Measurements from ENCODE around the gene ENKD1.
A peak's percentile ranks its signal among the peaks of the same experiment; 100 is the strongest.

ENKD1 gene

DNA sequence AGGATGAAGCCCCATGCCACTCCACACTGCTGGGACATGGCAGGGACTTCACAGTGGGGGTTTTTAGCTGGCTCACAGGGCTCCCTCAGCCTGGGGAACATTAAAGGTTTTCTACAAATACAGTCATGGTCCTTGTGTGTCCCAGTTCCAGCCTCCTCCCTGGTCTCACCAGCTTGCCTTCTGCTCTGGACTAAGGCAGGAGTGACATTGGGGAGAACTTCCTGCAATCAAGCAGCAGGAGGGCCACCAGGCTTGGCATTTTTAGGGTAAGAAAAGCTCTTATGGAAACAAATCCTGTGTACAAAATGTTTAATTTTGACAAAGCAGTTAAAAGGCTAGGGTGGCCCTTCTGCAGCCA is 3.9 kb downstream of the ENKD1 start:
- no peak for DNase-seq

DNA sequence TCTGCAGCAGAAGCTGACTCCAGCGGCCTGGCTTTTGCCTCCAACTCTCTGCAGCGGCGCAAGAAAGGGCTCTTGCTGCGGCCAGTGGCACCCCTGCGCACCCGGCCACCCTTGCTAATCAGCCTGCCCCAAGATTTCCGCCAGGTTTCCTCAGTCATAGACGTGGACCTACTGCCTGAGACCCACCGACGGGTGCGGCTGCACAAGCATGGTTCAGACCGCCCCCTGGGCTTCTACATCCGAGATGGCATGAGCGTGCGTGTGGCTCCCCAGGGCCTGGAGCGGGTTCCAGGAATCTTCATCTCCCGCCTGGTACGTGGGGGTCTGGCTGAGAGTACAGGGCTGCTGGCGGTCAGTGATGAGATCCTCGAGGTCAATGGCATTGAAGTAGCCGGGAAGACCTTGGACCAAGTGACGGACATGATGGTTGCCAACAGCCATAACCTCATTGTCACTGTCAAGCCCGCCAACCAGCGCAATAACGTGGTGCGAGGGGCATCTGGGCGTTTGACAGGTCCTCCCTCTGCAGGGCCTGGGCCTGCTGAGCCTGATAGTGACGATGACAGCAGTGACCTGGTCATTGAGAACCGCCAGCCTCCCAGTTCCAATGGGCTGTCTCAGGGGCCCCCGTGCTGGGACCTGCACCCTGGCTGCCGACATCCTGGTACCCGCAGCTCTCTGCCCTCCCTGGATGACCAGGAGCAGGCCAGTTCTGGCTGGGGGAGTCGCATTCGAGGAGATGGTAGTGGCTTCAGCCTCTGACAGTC is 4.5 kb downstream of the ENKD1 start:
- DNase-seq = no peak

DNA sequence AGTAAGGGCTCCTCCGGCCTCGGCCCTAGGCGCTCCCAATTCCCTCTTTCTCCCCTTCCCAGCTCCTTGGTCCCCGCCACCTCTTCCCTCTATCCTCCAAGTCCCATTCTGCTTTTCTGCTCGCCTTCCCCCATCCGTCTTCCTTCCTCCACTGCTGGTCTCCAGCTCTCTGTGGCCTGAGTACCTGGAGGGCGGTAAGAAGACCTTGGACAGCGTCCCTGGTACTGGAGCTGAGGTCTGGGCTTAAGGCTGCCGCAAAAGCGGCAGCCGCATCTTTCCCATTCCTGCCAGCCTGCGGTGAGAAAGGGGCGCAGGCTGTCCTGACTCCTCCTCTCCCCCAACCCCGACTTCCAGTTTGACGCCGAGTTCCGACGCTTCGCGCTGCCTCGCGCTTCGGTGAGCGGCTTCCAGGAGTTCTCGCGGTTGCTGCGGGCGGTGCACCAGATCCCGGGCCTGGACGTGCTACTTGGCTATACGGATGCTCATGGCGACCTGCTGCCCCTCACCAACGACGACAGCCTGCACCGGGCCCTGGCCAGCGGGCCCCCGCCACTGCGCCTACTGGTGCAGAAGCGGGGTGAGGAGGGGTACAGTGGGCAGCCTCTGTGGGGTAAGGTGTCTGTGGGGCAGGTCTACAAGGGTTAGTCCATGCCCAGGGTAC is 5.3 kb downstream of the ENKD1 start:
- DNase-seq = no peak

DNA sequence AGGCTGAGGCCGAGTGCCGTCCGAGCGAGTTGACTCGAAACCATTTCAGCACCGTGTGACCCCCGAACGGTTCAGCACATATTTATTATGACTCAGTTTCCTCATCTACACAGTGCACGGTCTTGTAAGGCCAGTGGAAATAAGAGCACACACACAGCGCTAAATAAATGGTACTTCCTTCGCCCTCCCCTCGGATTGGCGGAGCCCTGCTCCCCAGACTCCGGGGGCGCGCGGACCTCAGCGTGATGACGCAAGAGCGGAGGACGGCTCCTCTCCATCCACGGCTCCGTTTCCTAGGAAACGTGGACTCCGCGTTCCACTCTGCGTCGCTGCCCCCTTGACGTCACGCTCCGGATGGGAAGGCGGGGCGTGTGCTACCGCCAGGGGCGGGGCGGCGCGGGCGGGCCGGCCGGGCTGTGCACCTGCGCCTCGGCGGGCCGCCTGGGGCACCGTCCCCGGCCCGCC is 6.0 kb downstream of the ENKD1 start, which contains the start of gene PARD6A:
Gene PARD6A (plus strand): TSS at position 397 of the 465 bp plus-strand sequence. CDS start 79 bp downstream, outside the sequence.
- peak; percentile 93 for DNase-seq

DNA sequence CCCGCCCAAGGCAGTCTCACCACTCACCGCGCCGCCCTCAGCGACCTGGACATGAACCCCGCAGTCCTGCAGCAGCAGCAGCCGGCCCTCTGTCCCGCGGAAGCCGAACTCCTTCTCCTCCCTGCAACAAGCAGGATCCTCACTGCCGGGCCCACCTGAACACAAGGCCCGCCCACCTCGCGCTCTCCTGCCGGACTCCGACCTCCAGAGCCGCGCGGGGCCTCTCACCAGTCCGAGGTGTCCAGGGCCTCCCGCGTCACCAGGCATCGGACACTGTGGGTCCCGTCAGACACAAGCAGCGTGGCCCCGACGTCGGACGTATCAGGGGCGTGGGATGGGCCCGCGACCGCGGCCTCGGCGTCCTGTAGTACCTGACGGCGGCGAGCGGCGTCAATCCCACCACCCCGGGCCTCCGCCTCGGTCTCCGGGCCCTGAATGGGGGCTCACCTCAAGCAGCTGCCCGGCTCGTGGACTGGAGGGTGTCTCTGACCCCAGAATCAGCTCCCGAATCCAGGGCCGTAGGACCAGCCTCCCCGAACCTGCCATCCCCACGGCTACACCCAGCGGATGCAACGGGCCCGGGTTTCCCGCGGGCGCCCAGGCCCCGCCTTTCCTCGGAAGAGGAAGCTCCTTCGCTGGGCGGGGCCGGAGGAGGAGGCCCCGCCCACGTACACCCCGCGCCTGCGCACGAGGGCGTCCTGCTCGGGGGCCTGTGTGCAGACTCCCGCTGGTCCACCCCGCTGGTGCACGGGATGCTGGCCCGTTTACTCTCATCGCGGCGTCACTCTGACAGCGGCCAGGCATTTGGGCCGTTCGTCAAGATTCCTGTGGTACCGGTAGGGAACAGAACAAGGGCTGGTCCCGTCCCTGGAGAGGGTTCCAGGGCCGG is 6.6 kb downstream of the ENKD1 start, which contains the start of gene ACD:
Gene ACD (minus strand): TSS at position 586 of the 889 bp plus-strand sequence. CDS start 40 bp downstream, at position 546.
- peak; percentile 91 for DNase-seq

DNA sequence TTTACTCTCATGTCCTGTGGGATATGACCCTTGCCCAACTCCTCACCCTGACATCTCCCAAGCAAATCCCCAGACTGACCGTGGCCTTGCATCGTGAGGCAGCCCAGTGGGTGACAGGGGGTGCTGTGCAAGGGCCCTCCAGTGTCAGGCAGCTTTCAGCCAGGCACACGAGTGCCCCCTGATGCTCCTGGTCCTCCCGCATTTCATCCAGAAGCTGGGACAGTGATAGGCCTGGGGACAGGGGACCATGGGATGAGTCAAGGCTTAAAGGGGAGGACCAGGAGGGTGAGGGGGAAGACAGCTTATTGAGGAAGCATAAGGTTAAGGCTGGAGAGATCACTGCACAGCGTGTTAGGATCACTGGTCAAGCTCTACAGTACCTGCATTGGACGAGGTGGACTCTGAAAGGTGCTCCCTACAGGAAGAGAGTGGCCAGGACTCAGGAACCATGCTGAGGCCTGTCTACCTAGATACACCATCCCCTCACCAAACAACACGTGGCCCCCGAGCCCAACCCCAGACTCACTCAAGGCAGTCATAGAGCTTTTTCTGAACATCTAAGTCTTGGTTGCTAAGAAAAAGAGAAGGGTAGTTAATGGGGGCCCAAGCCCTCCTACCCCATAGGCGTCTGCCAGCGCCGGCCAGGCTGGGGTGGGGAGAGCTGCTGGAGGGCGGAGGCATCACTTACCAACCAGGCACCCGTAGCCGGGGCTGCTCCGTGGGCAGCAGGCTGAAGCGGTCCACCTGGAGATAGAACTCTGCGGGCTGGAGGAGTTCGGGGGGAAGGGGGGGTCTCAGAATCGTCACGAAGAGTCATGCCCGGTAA is 7.5 kb downstream of the ENKD1 start:
- DNase-seq = no peak

DNA sequence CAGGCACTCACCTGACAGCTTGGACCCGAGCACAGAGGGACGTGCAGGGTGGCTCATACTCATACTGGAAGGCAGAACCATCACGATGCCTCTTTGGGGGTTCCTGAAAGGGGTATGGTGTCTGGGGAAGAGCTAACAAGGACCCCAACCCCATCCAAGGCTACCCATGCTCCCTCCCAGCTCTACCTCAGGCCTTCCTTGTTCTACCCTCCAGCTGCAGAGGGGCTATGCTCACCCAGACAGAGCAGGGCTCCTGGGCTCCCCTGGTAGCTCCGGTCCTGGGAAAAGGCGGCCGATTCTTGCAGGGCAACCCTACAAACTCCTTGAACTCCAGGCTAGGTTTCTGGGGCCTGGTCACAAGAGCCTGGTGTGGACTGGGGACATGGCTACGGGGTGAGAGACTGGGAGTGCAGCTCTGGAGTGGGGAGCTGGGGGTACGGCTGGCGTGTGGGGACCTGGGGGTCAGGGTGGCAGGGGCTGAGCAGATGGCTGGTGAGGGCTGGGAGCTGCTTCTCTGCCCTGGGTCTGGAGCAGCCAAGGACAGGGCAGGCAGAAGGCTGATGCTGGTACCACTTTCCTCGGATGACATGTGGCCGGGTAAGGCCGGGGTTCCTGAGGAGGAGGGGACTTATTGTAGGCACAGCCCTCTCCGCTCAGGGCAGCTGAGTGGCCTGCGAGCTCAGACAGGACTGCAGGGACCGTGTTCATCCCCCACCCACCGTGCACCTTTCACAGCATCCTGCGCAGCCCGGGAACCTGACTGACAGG is 8.6 kb downstream of the ENKD1 start:
- DNase-seq = no peak

DNA sequence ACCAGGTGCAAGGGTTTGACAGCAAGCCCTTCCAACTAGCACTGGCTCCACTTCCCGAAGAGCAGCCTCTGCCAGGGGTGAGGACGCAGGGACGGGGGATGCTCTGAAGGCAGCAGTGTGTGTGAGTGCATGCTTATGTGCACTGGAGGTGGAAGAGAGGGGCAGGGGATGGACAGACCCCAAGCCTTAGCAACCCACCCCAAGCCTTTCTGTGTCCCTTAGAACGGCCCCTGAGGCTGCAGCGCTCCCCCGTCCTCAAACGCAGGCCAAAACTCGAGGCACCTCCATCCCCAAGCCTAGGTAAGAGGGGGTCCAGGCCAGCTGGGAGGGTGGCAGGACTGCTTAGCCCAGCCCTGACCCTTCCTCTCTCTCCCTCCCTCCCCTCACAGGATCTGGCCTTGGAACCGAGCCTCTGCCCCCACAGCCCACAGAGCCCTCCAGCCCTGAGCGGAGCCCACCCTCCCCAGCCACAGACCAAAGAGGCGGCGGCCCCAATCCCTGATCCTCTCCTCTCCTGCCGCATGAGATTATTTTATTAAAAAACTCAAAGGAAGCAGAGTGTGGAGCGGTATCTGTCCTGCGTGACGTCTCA is 9.4 kb downstream of the ENKD1 start:
- no peak for DNase-seq

DNA sequence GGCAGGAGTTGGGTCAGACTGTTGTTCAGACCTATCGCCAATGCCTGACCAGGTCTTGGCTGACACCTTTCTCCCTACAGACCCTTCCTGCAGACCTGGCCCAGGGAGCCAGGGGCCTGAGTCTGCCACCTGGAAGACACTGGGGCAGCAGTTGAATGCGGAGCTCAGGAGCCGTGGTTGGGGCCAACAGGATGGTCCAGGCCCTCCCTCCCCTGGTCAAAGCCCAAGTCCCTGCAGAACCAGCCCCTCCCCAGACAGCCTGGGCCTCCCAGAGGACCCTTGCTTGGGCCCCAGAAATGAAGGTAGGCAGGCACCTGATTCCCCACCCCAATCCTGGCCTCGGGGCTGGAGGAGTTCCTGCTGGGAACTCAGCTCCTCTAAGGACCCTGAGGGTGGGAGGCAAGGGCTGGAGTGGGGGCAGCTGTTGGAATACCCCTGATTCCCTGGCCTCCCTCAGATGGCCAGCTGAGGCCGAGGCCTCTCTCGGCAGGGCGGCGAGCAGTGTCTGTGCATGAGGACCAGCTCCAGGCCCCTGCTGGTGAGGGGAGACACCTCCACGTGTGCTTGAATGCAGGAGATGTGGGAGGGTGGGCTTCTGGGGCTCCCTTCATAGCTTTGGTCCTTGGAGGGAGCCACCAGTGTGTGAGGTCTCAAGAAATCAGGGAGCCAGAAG is 10.1 kb downstream of the ENKD1 start:
- no peak for DNase-seq

DNA sequence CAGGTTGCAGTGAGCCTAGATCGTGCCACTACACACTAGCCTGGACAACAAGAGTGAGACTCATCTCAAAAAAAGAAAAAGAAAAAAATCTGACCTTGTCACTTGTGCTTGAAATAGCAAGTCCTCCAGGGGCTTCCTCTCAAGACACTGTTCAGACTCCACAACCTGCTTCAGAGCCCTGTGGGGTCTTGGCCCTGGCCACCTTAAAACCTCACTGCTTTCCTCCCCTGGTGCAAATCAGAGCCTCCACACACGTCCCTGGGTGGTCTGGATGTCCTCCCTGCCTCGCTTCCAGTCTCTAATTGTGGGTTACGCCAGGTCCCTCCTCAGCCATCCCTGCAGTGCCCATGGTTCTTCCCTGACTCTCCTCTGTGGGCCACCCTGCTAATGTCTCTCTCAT is 11.2 kb downstream of the ENKD1 start:
- DNase-seq = no peak

DNA sequence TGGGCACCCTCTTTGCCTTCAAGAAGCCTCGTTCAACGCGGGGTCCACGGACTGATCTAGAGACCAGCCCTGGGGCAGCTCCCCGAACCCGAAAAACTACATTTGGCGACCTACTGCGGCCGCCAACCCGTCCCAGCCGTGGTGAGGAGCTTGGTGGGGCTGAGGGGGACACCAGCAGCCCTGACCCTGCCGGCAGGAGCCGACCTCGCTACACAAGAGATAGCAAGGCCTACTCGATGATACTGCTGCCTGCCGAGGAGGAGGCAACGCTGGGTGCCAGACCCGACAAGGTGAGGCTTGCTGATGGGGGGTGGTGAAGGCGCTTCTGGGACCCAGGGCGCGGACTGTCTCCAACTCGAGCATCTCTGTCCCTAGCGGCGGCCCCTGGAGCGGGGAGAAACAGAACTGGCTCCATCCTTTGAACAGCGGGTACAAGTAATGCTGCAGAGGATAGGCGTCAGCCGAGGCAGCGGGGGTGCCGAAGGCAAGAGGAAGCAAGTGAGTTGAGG is 12.1 kb downstream of the ENKD1 start:
- DNase-seq = no peak

DNA sequence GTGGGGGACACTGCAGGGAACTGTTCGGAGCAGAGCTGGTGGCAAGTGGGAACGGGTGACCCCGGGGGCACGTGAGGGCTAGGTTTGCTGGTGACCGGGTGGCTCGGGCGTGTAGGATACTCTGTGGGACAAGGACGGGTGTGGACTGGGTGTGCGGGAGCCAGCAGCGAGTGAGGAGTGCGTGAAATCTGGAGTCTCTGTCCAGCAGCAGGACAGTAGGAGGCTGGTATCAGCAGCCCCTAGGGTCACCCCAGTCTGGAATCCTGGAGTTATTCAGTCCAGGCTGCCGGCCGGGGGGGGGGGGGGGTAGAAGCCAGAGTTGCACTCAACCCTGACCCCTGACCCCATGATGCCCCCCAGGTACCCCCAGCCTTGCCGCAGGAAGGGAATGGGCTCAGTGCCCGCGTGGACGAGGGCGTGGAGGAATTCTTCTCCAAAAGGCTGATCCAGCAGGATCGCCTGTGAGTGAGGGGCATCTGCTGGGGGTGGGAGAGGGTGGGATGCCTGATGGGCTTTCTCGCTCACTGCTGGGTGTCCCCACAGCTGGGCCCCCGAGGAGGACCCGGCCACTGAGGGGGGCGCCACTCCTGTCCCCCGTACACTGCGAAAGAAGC is 12.7 kb downstream of the ENKD1 start:
- DNase-seq = no peak

DNA sequence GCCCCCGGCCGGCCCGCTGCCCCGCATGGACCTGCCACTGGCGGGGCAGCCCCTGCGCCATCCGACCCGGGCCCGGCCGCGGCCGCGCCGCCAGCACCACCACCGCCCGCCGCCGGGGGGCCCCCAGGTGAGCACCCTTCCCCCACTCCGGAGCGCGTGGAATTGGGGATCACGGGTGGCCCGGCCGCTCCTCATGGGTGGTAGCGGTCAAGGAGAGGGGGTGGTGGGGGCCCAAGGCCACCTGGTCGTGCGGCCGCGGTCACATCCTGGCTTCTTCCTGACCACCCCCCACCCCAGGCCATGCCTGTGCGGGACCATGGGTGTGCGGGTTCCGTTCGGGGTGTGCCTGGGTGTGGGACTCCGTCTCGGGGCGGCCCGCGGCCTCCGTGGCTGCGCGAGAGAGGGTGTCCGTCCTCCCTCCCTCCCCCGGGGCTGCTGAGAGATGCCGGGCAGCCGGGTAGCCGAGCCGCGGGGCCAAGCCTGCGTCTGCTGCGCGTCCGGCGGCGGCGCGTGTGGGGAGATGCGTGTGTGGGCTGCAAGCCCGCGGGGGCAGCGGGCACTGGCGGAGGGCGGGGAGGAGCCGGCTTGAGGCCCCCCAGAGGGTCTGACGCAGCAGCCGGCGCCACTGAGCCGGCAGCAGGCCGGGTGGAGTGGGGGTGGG is 13.3 kb downstream of the ENKD1 start:
- no peak for DNase-seq

DNA sequence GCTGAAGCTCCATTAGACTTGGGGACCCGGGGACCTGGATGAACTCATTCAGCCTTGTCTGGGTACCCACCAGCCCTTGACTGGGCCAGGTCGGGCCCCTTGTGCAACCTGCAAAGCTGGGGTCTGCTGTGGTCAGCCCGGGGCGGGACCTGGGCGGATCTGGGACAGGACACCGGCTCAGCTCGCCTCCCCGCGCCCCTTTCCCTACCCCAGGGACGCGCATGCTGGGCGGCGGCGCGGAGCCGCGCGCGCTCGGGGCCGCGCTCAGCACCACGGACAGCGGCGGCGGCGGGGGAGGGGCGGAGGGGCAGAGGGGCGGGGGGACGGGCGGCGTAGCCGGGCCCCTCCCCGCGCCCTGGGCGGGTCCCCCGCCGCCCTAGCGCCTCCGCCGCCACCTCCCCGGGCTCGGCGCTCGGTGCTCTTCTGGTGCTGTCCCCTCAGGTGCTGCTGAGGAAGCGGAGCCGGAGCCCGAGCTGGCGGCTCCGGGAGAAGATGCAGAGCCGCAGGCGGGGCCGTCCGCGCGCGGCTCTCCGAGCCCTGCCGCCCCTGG is 13.9 kb downstream of the ENKD1 start:
- DNase-seq = no peak

DNA sequence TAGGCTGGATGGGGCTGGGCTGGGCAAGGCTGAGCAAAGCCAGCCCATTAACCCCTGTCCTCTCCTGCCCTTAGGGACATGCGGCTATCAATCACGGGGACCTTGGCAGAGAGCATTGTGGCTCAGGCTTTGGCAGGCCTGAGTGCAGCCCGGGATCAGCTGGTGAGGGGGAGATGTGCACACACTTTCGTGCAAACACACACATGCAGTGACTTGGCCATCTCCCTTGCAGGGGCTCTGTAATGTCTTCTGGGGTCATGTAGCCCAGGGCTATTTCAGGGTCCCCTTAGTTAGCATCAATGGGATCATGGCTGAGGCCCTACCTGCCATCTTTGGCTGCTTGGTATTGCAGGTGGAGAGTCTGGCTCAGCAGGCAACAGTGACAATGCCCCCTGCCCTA is 14.7 kb downstream of the ENKD1 start:
- DNase-seq = no peak

DNA sequence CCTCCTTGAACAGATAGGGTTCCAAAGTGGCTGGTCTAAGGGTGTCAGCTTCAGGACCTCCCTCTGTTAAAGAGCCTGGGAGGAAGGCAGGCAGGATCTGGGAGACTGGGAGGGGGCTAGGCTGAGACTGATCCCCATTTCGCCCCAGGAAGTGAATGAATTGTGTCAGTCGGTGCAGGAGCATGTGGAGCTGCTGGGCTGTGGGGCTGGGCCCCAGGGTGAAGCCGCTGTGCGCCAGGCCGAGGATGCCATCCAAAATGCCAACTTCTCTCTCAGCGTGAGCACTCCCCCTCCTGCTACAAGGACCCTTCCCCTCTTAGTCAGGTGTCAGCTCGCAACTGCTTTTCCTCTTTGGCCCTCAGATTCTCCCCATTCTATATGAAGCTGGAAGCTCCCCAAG is 15.5 kb downstream of the ENKD1 start:
- no peak for DNase-seq

DNA sequence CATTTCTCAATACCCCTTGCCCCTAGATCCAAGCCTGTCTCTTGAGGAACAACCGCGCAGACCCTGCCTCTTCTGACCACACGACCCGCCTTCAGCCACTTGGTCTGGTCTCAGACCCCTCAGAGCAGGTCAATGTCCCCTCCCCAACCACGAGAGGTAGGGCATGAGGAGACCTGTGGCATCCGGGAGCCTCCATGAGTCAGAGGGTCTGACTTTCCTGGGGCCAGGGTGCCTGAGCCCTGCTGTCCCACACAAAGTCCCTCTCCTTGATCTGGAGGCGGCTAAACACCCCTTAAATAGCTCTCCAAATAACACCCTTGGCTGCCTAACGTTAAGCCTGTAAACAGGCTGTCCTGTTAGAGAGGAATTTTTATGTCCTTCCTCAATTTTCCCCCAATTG is 16.5 kb downstream of the ENKD1 start:
- no peak for DNase-seq

DNA sequence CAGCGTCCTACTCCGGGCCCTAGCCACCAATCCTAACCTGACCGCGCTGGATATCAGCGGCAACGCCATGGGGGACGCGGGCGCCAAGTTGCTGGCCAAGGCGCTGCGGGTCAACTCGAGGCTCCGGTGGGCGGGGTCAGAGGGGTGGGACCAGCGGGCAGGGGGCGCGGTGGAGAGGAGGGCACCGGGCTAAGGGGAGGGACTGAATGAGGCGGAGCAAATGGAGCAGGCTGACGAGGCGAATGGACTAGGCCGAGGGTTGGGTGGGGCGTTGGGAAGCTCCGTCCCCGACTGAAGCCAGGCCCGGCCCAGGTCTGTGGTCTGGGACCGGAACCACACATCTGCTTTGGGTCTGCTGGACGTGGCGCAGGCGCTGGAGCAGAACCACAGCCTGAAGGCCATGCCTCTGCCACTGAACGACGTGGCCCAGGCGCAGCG is 17.0 kb downstream of the ENKD1 start:
- DNase-seq = no peak

All from activated gamma-delta T cell treated with Interleukin-2 at 50 U/mL for 16 hours (primary cell).